Gastrocnemius medialis (tissue), 4 donors: Measurements from ENCODE around the gene RRAGC. TPM values are rescaled to one million over a fixed set of nuclear protein-coding genes. Genes with fewer than 3 reads are reported as not detected.
A peak's percentile ranks its signal among the peaks of the same experiment; 100 is the strongest.

Experiments used
- ATAC-seq, 2 donors: fragments of 150-250 bp; one replicate each; pipeline ENCODE4 v1.9.1; 2016
- DNase-seq, 2 donors: peaks; one replicate each; pipeline ENCODE4 v3.0.0-alpha.2; 2019
- H3K27ac ChIP-seq, 4 donors: fragments of 200-600 bp; sonication (generic); 1 replicate in 1 of 4; 2 replicates in 3 of 4; pipeline ENCODE4 v1.5.1; 2016 to 2018; ENCODE audit warnings: mild to moderate bottlenecking in 2 of 4, moderate library complexity in 1 of 4
- H3K27me3 ChIP-seq, 3 donors: fragments of 200-600 bp; sonication (generic) in 2 of 3; 1 replicate in 1 of 3; 2 replicates in 2 of 3; pipeline versions ENCODE4 v1.5.1 to v1.6.0; 2016 to 2019; ENCODE audit warnings: mild to moderate bottlenecking in 1 of 3, moderate library complexity in 1 of 3
- H3K36me3 ChIP-seq, 2 donors: fragments of 200-600 bp; sonication (generic) in 1 of 2; one replicate each; pipeline ENCODE4 v1.5.1; 2017 to 2018
- H3K4me1 ChIP-seq, 2 donors: fragments of 200-600 bp; sonication (generic) in 1 of 2; one replicate each; pipeline ENCODE4 v1.5.1; 2016 to 2017; ENCODE audit warnings: mild to moderate bottlenecking in 2 of 2
- H3K4me3 ChIP-seq, 4 donors: fragments of 200-600 bp; sonication (generic) in 3 of 4; 1 replicate in 1 of 4; 2 replicates in 3 of 4; pipeline ENCODE4 v1.5.1; 2016 to 2019; ENCODE audit warnings: mild to moderate bottlenecking in 2 of 4
- H3K9me3 ChIP-seq, 3 donors: fragments of 200-600 bp; sonication (generic) in 2 of 3; 1 replicate in 1 of 3; 2 replicates in 2 of 3; pipeline ENCODE4 v1.5.1; 2016 to 2019
- POLR2A ChIP-seq, 2 donors: fragments of 450-650 bp; IDR thresholded peaks; one replicate each; pipeline ENCODE4 v1.6.1; 2017; ENCODE audit warnings: antibody characterized with exemption in 2 of 2, mild to moderate bottlenecking in 2 of 2, moderate library complexity in 2 of 2
- in situ Hi-C, 4 donors: fragments of 200-750 bp; cut with MboI; loops; one replicate each; pipeline versions ENCODE4 v1.15.0 to v1.8.0; 2017; ENCODE audit warnings: low sequenced_read_pairs in 4 of 4
- intact Hi-C: fragments of 100-400 bp; cut with DNase I; formaldehyde crosslinking; loops from one replicate; pipeline ENCODE4 v1.15.1; 2023; ENCODE audit warnings: low total_unique reads
- total RNA-seq, 4 donors: library from RNA; depleted of rRNA; stranded (reverse); fragments of >200 nt; gene quantifications; one replicate each; pipeline versions ENCODE4 v1.1.0 to v1.2.3, GENCODE V29; 2016
- TF ChIP-seq, protein P1 (sequence below), 5 experiments: fragments of 450-650 bp in 3 of 5; fragments of 200-600 bp in 2 of 5; sonication (generic) in 2 of 5; IDR thresholded peaks in 4 of 5; conservative IDR thresholded peaks in 1 of 5; 1 replicate in 4 of 5; 2 replicates in 1 of 5; pipeline ENCODE4 v1.5.1; 2016 to 2019; ENCODE audit warnings: antibody characterized with exemption in 5 of 5, mild to moderate bottlenecking in 3 of 5, moderate library complexity in 3 of 5

Gene RRAGC
- total RNA-seq, 4 donors from 2014 or later: 8.0 to 15.5 (median 11.2) TPM

DNA sequence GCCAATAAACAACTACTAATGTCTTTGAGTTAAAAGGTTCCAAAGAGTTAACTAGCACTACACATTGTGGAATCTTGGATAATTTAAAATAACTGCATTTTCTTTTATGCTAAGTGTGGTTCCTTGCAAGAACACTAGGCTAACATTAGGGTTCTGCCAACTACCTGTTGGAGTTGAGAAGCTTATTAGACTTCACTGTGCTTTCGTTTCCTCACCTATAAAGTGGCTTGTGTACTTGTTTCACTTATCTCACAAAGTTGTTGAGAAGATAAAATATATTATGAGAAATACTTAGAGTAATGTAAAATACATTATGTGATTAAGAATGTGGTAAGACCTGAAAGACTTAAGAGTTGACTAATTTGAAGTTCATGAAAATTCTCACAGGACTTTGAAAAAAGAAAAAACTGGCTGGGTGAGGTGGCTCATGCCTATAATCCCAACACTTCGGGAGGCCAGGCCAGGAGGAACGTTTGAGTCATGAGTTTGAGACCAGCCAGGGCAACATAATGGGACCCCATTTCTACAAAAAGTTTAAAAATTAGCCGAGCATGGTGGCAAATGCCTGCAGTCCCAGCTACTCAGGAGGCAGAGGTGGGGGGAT lies 5.6 kb upstream of the RRAGC start:
- Histone ChIP-seq H3K4me3 (no peak overlapping the region), H3K27ac (no peak overlapping the region), H3K27me3 (no peaks in the 10 kb centered on the region), H3K9me3 (no peaks in the 10 kb centered on the region), H3K4me1 (peaks cover 30 to 41% of the 10 kb centered on the region in 2 donors), H3K36me3 (no peaks in the 10 kb centered on the region)
- intact Hi-C loops (no loop called here), in situ Hi-C loops (loop anchor here in 3 of 4 donors (10.0 to 25.0 kb wide), 3 partner anchors 130 to 222 kb away; partner anchors contain the start of gene AKIRIN1 (in 1 of the 3))
- DNase-seq (no peak), ATAC-seq (no peak)
- no peak for TF ChIP-seq POLR2A (IDR thresholded peaks at IDR 0.05)
- TF ChIP-seq, protein P1, sequence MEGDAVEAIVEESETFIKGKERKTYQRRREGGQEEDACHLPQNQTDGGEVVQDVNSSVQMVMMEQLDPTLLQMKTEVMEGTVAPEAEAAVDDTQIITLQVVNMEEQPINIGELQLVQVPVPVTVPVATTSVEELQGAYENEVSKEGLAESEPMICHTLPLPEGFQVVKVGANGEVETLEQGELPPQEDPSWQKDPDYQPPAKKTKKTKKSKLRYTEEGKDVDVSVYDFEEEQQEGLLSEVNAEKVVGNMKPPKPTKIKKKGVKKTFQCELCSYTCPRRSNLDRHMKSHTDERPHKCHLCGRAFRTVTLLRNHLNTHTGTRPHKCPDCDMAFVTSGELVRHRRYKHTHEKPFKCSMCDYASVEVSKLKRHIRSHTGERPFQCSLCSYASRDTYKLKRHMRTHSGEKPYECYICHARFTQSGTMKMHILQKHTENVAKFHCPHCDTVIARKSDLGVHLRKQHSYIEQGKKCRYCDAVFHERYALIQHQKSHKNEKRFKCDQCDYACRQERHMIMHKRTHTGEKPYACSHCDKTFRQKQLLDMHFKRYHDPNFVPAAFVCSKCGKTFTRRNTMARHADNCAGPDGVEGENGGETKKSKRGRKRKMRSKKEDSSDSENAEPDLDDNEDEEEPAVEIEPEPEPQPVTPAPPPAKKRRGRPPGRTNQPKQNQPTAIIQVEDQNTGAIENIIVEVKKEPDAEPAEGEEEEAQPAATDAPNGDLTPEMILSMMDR (IDR thresholded peaks at IDR 0.05 in 4 of 5, conservative IDR thresholded peaks at IDR 0.05 in 1 of 5): no peak

DNA sequence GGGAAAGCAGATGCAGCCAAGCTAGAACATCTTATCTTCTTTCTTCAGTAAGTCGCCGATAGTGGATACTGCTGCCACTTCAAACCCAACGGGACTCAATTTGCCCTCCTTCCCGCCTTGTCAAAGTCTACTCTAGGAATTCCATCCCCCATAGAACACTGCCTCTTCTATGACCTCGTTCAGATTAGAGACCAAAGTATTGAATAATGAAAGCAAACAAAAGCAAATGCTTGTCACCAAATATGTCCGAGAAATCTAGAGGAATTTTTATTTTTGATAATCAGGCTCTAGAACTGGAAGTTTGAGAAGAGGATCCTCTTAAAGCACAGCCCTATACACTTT lies 853 bp upstream of the RRAGC start:
- intact Hi-C loops (no loop called here), in situ Hi-C loops (loop anchor here in 3 of 4 donors (10.0 to 25.0 kb wide), 3 partner anchors 134 to 227 kb away; partner anchors contain the start of gene AKIRIN1 (in 1 of the 3))
- DNase-seq: no peak
- Histone ChIP-seq H3K27me3 (no peaks in the 10 kb centered on the region), H3K36me3 (peaks cover 0 to 16% of the 10 kb centered on the region in 2 donors), H3K9me3 (no peaks in the 10 kb centered on the region), H3K4me3 (peak overlapping the region; percentile 75 to 95 (median 86)), H3K4me1 (peaks cover 45 to 65% of the 10 kb centered on the region in 2 donors), H3K27ac (peak overlapping the region; percentile 88 to 95 (median 93))
- ATAC-seq: no peak
- no peak for TF ChIP-seq POLR2A (IDR thresholded peaks at IDR 0.05)
- TF ChIP-seq, protein P1 (IDR thresholded peaks at IDR 0.05 in 4 of 5, conservative IDR thresholded peaks at IDR 0.05 in 1 of 5): no peak

DNA sequence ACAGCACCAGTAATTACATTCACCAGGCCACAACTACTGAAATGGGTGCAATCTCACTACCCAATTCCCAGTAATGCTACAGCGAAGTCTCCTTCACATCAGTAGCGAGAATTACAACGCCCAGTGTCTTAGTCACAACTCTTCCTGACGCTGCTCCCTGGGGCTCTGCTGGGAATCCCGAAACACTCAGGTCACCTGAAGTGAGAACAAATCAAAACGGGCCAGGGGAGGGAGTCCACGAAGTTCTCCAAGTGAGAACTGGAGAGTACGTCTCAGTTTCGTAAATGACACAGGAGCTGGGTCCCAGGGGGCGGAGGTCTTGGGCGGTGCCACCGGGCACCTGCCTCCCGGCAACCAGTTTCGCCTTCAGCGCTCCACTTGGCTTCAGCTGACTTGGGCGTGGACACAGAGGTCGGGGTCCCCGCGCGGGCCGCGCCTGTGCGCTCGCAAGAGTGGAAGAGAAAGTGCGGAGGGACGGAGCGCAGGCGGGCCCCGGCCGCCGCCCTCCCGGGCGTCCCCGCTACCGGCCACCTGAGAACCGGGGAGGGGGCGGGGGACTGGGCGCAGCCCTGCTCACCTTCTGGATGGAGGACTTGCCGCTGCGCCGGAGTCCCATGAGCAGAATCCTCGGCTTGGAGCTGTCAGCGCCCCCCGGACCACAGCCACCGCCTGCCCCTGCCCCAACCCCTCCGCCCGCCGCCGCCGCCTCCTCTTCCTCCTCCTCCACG lies 575 bp downstream of the RRAGC start:
- ATAC-seq (peak; percentile 63 to 64), DNase-seq (peak; percentile 73 to 75)
- in situ Hi-C loops (loop anchor here in 3 of 4 donors (25.0 kb wide), 2 partner anchors 153 to 228 kb away; no protein-coding TSS in a partner anchor), intact Hi-C loops (loop anchor here (1.0 to 10.0 kb wide), 5 partner anchors 14 to 1050 kb away; partner anchors contain the start of genes AKIRIN1, MYCBP, NDUFS5 and YRDC)
- TF ChIP-seq, protein P1 (IDR thresholded peaks at IDR 0.05 in 4 of 5, conservative IDR thresholded peaks at IDR 0.05 in 1 of 5): no peak
- peak in 1 of 2 donors; percentile 16 for TF ChIP-seq POLR2A (IDR thresholded peaks at IDR 0.05)
- Histone ChIP-seq H3K27me3 (no peaks in the 10 kb centered on the region), H3K36me3 (peaks cover 0 to 30% of the 10 kb centered on the region in 2 donors), H3K4me1 (peaks cover 42 to 58% of the 10 kb centered on the region in 2 donors), H3K4me3 (peak overlapping the region; percentile 73 to 95 (median 80)), H3K27ac (peak overlapping the region; percentile 93 to 96 (median 94)), H3K9me3 (no peaks in the 10 kb centered on the region)

DNA sequence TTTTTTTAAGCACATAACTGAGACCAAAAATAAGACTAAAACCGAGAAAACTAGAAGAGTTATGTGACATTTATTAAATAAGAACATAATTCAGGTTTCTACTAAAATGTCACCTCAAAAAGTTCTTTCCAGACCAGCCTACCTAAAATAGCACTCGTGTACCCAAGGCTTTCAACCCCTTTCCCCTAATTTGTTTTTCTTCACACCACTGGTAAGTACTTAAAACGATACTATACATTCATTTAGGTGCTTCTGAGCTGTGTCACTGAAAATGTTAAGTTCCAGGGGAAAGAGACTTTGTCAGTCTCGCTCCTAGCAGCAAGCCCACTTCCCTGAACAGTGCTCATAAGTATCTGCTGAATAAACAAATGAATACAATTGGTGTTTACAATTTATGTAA lies 6.8 kb downstream of the RRAGC start:
- ATAC-seq (no peak), DNase-seq (no peak)
- in situ Hi-C loops: loop anchor here in 3 of 4 donors (25.0 kb wide), 2 partner anchors 160 to 235 kb away; no protein-coding TSS in a partner anchor
- TF ChIP-seq, protein P1 (IDR thresholded peaks at IDR 0.05 in 4 of 5, conservative IDR thresholded peaks at IDR 0.05 in 1 of 5): no peak
- TF ChIP-seq POLR2A (IDR thresholded peaks at IDR 0.05): no peak
- H3K4me1 ChIP-seq: peaks cover 7 to 15% of the 10 kb centered on the region in 2 donors
- intact Hi-C loops: loop anchor here (10.0 kb wide), 1 partner anchor 332 kb away; no protein-coding TSS in a partner anchor
- H3K27me3 ChIP-seq: no peaks in the 10 kb centered on the region
- H3K9me3 ChIP-seq: no peaks in the 10 kb centered on the region
- H3K36me3 ChIP-seq: peaks cover 0 to 78% of the 10 kb centered on the region in 2 donors
- no peak overlapping the region for H3K4me3 ChIP-seq
- H3K27ac ChIP-seq: no peak overlapping the region
